Measurements from ENCODE around the gene SLC35E1. TPM values are rescaled to one million over a fixed set of nuclear protein-coding genes. Genes with fewer than 3 reads are reported as not detected.

Gene SLC35E1
- total and polyA plus RNA-seq, 2 donors (not counting 3 experiments of a cell fraction or from before 2014, with no cell fraction given) = 36.0 to 37.5 TPM

- peaks cover 98% of the 10 kb centered on the region for H3K79me2 ChIP-seq (ENCODE audit: control insufficient read depth, insufficient read depth, low read length)
- ChIA-PET CTCF (no interaction called here), POLR2A (no interaction called here)
- no peaks in the 10 kb centered on the region for H3K4me1 ChIP-seq (ENCODE audit: control insufficient read depth, extremely low read depth, insufficient read depth, low read length)
- H2AFZ ChIP-seq (ENCODE audit: low read depth, low read length) = no peak overlapping the region
- no peak overlapping the region for H3K4me2 ChIP-seq (ENCODE audit: insufficient read depth, low read length)
- H3K4me3 ChIP-seq (replicated peaks in 1 of 3; ENCODE audit: insufficient read depth in 1 of 3, low read depth in 1 of 3, low read length in 3 of 3) = no peak overlapping the region
- no peak overlapping the region for H3K27ac ChIP-seq (ENCODE audit: insufficient read depth, low read depth, low read length)
- BruUV-seq (replicated peaks) = no TSS peak
- H3K36me3 ChIP-seq (ENCODE audit: control insufficient read depth in 2 of 2, extremely low read depth in 1 of 2, insufficient read depth in 2 of 2, low read length in 2 of 2) = peaks cover 0 to 6% of the 10 kb centered on the region in 2 experiments
- no peaks in the 10 kb centered on the region for H3K27me3 ChIP-seq (ENCODE audit: control insufficient read depth in 2 of 2, insufficient read depth in 2 of 2, low read length in 2 of 2)
- H3K9me1 ChIP-seq (replicated peaks; ENCODE audit: control insufficient read depth, extremely low read depth, insufficient read depth, low read length) = no peaks in the 10 kb centered on the region
- no peaks in the 10 kb centered on the region for H4K20me1 ChIP-seq (replicated peaks; ENCODE audit: control insufficient read depth, extremely low read depth, insufficient read depth, low read length)
- no peak overlapping the region for H3K9ac ChIP-seq (replicated peaks; ENCODE audit: extremely low read depth, insufficient read depth, low read length)
- TF ChIP-seq MAX (IDR thresholded peaks at IDR 0.05; ENCODE audit: insufficient read depth, insufficient read length) (no peak), POLR2AphosphoS5 (IDR thresholded peaks at IDR 0.05; ENCODE audit: insufficient read depth, low read depth, low read length) (no peak), EZH2 (IDR thresholded peaks at IDR 0.05; ENCODE audit: borderline replicate concordance, low read depth, low read length, severe bottlenecking) (no peak), MYC (IDR thresholded peaks at IDR 0.05; ENCODE audit: low read depth, low read length) (no peak), CTCF (IDR thresholded peaks at IDR 0.05; ENCODE audit: extremely low read depth in 1 of 2, insufficient read depth in 1 of 2, low read depth in 1 of 2, low read length in 2 of 2) (no peak), FOS (IDR thresholded peaks at IDR 0.05; ENCODE audit: borderline replicate concordance, insufficient read depth, low read length) (no peak), JUN (IDR thresholded peaks at IDR 0.05; ENCODE audit: borderline replicate concordance, insufficient read depth, insufficient read length, low read depth) (no peak), POLR2A (IDR thresholded peaks at IDR 0.05; ENCODE audit: low read depth, low read length) (no peak), GATA2 (IDR thresholded peaks at IDR 0.05; ENCODE audit: insufficient read depth, insufficient read length, low read depth, low read length) (no peak)
- DNase-seq (ENCODE audit: low read depth, low spot score) (no peak), FAIRE-seq (no peak)
- H3K9me3 ChIP-seq (replicated peaks; ENCODE audit: control insufficient read depth, insufficient read depth, low read length) = no peaks in the 10 kb centered on the region
- dilution Hi-C loops (cut with MboI; ENCODE audit: extremely low pct_ligation_motif_present, low sequenced_read_pairs) = no loop called here
- intact Hi-C loops (cut with micrococcal nuclease) = no loop called here
These were observed 47.2 kb upstream of the SLC35E1 start for GRCh38 chr19:16619457-16619856.

Data from endothelial cell of umbilical vein (primary cell).